ENCODE data around the gene PRKCZ. TPM values are rescaled to one million over a fixed set of nuclear protein-coding genes. Genes with fewer than 3 reads are reported as not detected.
A peak's percentile ranks its signal among the peaks of the same experiment; 100 is the strongest.

Gene PRKCZ
- total and polyA plus RNA-seq, 2 of the 4 experiments (the other 2 are of a cell fraction), result 2.0 to 3.5 TPM

- Histone ChIP-seq H3K18ac (ENCODE audit: low read depth, low read length) (no peak overlapping the region), H3K9ac (ENCODE audit: low read depth, low read length) (no peak overlapping the region), H3K4ac (ENCODE audit: low read depth, low read length) (no peak overlapping the region), H3K27ac (ENCODE audit: insufficient read depth, low read length) (no peak overlapping the region), H4K91ac (ENCODE audit: insufficient read depth, low read depth, low read length) (no peak overlapping the region), H4K5ac (ENCODE audit: low read depth, low read length) (no peak overlapping the region), H2BK5ac (ENCODE audit: low read depth, low read length, poor library complexity, severe bottlenecking) (no peak overlapping the region), H2BK15ac (ENCODE audit: low read depth, low read length) (no peak overlapping the region), H4K20me1 (ENCODE audit: insufficient read depth, low read length) (no peaks in the 10 kb centered on the region), H2BK20ac (ENCODE audit: low read depth, low read length) (no peak overlapping the region), H2AFZ (replicated peaks; ENCODE audit: low read length, poor library complexity) (peak overlapping the region; percentile 63), H2AK9ac (replicated peaks; ENCODE audit: low read depth, low read length, poor library complexity) (no peak overlapping the region), H3K23ac (ENCODE audit: low read depth, low read length) (no peak overlapping the region), H3K79me1 (ENCODE audit: low read depth in 1 of 2, low read length in 2 of 2) (no peaks in the 10 kb centered on the region), H3K9me1 (ENCODE audit: insufficient read depth, low read length) (no peaks in the 10 kb centered on the region), H3K9me3 (ENCODE audit: control insufficient read depth, insufficient read depth, low read length) (no peaks in the 10 kb centered on the region), H3K14ac (replicated peaks; ENCODE audit: low read depth, low read length) (no peak overlapping the region), H3K4me3 (ENCODE audit: insufficient read depth, low read depth, low read length) (no peak overlapping the region), H3K36me3 (ENCODE audit: control insufficient read depth, insufficient read depth, low read length) (no peaks in the 10 kb centered on the region), H3K56ac (ENCODE audit: extremely low read depth, insufficient read depth, low read length) (no peak overlapping the region), H3K4me2 (ENCODE audit: low read depth, low read length) (no peak overlapping the region; the same call in 1 of the 2 replicates), H2AK5ac (ENCODE audit: low read depth, low read length) (no peak overlapping the region), H4K8ac (ENCODE audit: low read depth in 2 of 2, low read length in 2 of 2) (no peak overlapping the region), H2BK120ac (ENCODE audit: low read depth, low read length) (no peak overlapping the region), H3K4me1 (ENCODE audit: control insufficient read depth, insufficient read depth, low read length) (no peaks in the 10 kb centered on the region), H3K27me3 (ENCODE audit: control insufficient read depth, insufficient read depth, low read length) (peaks cover 56% of the 10 kb centered on the region)
- ChIA-PET CTCF (interaction anchor here (1.2 kb wide), 1 partner anchor 19 kb away, joined by 5 read pairs; no protein-coding TSS in a partner anchor), POLR2A (ENCODE audit: unreplicated experiment) (no interaction called here)
- ATAC-seq (ENCODE audit: low read depth), result peak; percentile 59
- 42% methylated on average over 22 of the region's 39 CpGs; no CpG with 5 or more reads in 1 of the 2 experiments for WGBS, 2 experiments (ENCODE audit: extremely low coverage in 2 of 2, insufficient read length in 1 of 2)
- dilution Hi-C loops (cut with HindIII; ENCODE audit: low sequenced_read_pairs, unreplicated experiment), result no loop called here
- no TSS peak for BruUV-seq (replicated peaks)
- intact Hi-C loops (cut with micrococcal nuclease), result no loop called here
- no peak for DNase-seq
- no peak for TF ChIP-seq SMC3 (IDR thresholded peaks at IDR 0.05; ENCODE audit: low read depth, low read length)
- no peak for TF ChIP-seq CHD1 (IDR thresholded peaks at IDR 0.05; ENCODE audit: low read depth, low read length)
- no peak for TF ChIP-seq MXI1 (IDR thresholded peaks at IDR 0.05; ENCODE audit: borderline replicate concordance, low read depth, low read length)
- no peak for TF ChIP-seq NFE2L2 (IDR thresholded peaks at IDR 0.05; ENCODE audit: low read depth, low read length)
- no peak for TF ChIP-seq USF2 (IDR thresholded peaks at IDR 0.05; ENCODE audit: low read depth, low read length)
- no peak for TF ChIP-seq BHLHE40 (IDR thresholded peaks at IDR 0.05; ENCODE audit: low read depth, low read length)
- TF ChIP-seq MAFK (IDR thresholded peaks at IDR 0.05; ENCODE audit: low read depth, low read length), result no peak
- no peak for TF ChIP-seq CEBPB (IDR thresholded peaks at IDR 0.05; ENCODE audit: low read depth, low read length)
- TF ChIP-seq RAD21 (IDR thresholded peaks at IDR 0.05; ENCODE audit: low read length), result no peak
- TF ChIP-seq CTCF (conservative IDR thresholded peaks at IDR 0.05; ENCODE audit: low read depth, low read length), result no peak
- TF ChIP-seq RCOR1 (IDR thresholded peaks at IDR 0.05; ENCODE audit: insufficient replicate concordance, low read length), result no peak
- no peak for TF ChIP-seq MAZ (IDR thresholded peaks at IDR 0.05; ENCODE audit: borderline replicate concordance, low read depth, low read length)
- TF ChIP-seq POLR2A (IDR thresholded peaks at IDR 0.05; ENCODE audit: low read depth, low read length), result no peak
- TF ChIP-seq FOS (IDR thresholded peaks at IDR 0.05; ENCODE audit: low read depth, low read length), result no peak
- in situ Hi-C loops (cut with MboI; ENCODE audit: low sequenced_read_pairs), result no loop called here
These were observed 24.7 kb upstream of the PRKCZ start for GRCh38 chr1:2025491-2025981.
